ENCODE measurements around the gene EREG. TPM values are rescaled to one million over a fixed set of nuclear protein-coding genes. Genes with fewer than 3 reads are reported as not detected.
"Not testable (repeated sequence)": the region's sequence is repeated elsewhere in the genome, so short reads cannot be mapped to it uniquely, and the experiment has no call there.

Gene EREG
- total RNA-seq, 1 experiment from 2014 or later, result 37.0 TPM

DNA sequence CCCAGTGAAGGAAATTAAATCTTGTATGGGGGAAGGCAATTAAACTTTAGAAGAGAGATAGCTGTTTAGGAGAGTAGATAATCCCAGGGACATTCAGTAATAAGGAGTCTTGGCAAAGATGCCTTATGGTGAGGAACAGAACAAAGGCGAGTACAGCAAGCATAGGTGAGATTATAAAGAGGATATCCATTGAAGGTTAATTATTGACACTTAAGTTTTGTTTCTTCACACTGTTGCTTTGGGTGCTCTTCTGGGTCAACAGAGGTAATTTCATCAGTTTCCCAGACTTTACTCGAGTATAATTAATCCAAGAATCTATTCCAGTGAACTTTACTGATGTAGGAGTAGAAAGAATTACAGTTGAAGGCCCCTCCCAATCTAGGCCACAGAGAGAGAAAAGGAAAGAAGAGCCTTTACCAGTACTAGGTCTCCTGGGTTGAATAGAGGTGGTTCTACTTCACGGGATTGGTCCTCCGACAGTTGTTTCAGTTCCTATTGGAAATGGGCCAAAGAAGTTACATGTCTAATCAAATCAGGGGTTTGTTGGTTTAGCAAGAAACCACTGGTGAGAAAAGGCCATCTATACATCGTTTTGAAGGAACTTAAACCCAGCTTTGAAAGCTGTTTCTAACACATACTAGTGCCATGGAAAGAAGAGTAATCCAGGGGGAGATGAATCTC, 29.5 kb upstream of the EREG start:
- no TSS peak for BruUV-seq (replicated peaks)
- H3K36me3 Mint-ChIP-seq (ENCODE audit: insufficient read depth, unreplicated experiment), result no peaks in the 10 kb centered on the region
- no peaks in the 10 kb centered on the region for H3K27me3 Mint-ChIP-seq (ENCODE audit: insufficient read depth, unreplicated experiment)
- ChIA-PET CTCF (no interaction called here), POLR2A (no interaction called here)
- no peaks in the 10 kb centered on the region for H3K9me3 ChIP-seq
- peaks cover 6% of the 10 kb centered on the region for H3K9me3 Mint-ChIP-seq (ENCODE audit: unreplicated experiment)
- intact Hi-C loops (cut with micrococcal nuclease; ENCODE audit: unreplicated experiment), result no loop called here
- H3K4me1 Mint-ChIP-seq (ENCODE audit: low read depth, unreplicated experiment), result no peaks in the 10 kb centered on the region
- H3K36me3 ChIP-seq (ENCODE audit: control insufficient read depth, insufficient read depth, low read length), result no peaks in the 10 kb centered on the region
- no peak overlapping the region for H3K4me3 Mint-ChIP-seq (ENCODE audit: unreplicated experiment)
- no peak overlapping the region for H3K27ac Mint-ChIP-seq (ENCODE audit: unreplicated experiment)
- no peak for DNase-seq
- no peaks in the 10 kb centered on the region for H3K27me3 ChIP-seq (replicated peaks; ENCODE audit: control insufficient read depth, insufficient read depth, low read length)
- H3K4me1 ChIP-seq, result no peaks in the 10 kb centered on the region
- no peak overlapping the region for H3K4me3 ChIP-seq (ENCODE audit: low read depth, low read length)
- TF ChIP-seq, protein P1, sequence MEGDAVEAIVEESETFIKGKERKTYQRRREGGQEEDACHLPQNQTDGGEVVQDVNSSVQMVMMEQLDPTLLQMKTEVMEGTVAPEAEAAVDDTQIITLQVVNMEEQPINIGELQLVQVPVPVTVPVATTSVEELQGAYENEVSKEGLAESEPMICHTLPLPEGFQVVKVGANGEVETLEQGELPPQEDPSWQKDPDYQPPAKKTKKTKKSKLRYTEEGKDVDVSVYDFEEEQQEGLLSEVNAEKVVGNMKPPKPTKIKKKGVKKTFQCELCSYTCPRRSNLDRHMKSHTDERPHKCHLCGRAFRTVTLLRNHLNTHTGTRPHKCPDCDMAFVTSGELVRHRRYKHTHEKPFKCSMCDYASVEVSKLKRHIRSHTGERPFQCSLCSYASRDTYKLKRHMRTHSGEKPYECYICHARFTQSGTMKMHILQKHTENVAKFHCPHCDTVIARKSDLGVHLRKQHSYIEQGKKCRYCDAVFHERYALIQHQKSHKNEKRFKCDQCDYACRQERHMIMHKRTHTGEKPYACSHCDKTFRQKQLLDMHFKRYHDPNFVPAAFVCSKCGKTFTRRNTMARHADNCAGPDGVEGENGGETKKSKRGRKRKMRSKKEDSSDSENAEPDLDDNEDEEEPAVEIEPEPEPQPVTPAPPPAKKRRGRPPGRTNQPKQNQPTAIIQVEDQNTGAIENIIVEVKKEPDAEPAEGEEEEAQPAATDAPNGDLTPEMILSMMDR (IDR thresholded peaks at IDR 0.05; ENCODE audit: insufficient read depth in 1 of 2, low read depth in 1 of 2, low read length in 1 of 2, severe bottlenecking in 1 of 2, unreplicated experiment in 1 of 2), result no peak

DNA sequence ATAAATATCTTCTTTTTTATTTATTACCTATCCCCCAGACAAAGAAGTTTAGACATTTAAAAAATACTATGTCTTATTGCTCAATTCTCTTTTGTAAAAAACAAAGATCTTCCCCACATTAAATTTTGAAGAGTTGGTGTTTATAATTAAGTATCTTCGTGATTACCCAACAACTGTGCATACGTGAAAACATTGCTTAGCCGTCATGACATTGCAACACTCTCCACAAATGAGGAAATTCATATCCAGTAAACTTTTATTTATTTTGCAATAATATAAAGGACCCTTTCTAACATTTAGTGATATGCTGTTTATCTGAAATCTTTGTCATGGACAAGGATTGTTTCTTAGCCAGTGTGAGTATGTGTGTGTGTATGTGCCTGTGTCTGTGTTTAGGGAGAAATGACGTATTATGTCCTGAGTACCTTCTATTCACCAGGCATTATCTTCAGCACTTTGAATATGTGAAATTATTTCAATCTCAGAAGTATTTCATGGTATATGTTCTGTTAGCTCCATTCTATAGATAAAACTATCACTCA, 26.1 kb upstream of the EREG start:
- intact Hi-C loops (cut with micrococcal nuclease; ENCODE audit: unreplicated experiment), result no loop called here
- TF ChIP-seq, protein P1 (IDR thresholded peaks at IDR 0.05; ENCODE audit: insufficient read depth in 1 of 2, low read depth in 1 of 2, low read length in 1 of 2, severe bottlenecking in 1 of 2, unreplicated experiment in 1 of 2), result no peak
- CTCF ChIA-PET, result no interaction called here

DNA sequence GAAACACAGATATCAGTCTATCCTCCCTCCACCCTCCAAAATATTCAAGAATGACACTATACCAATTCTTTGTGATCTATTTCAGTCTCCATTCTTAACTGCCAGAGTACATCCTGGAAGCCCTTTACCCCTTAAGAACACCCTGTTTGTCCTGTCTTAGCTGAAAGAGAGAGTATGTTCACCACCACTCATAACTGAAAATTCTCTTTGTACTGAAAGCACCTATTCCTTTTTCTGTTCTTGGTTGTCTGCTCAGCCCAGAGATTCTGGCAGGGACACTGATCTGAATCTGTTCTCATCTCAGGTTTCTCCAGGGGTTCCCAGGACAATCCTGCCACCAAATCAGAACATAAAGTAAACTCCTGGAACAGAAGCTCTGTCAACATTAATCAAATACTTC, 25.4 kb upstream of the EREG start:
- Histone ChIP-seq H3K4me3 (ENCODE audit: low read depth, low read length) (no peak overlapping the region), H3K27me3 (replicated peaks; ENCODE audit: control insufficient read depth, insufficient read depth, low read length) (no peaks in the 10 kb centered on the region)
- intact Hi-C loops (cut with micrococcal nuclease; ENCODE audit: unreplicated experiment), result no loop called here

More for the DNA sequence above, 26.1 kb upstream of the EREG start:
- no peak overlapping the region for H3K27ac Mint-ChIP-seq (ENCODE audit: unreplicated experiment)
- Histone ChIP-seq H3K36me3 (ENCODE audit: control insufficient read depth, insufficient read depth, low read length) (no peaks in the 10 kb centered on the region), H3K27me3 (replicated peaks; ENCODE audit: control insufficient read depth, insufficient read depth, low read length) (no peaks in the 10 kb centered on the region), H3K9me3 (peaks cover 6% of the 10 kb centered on the region), H3K4me1 (no peaks in the 10 kb centered on the region), H3K4me3 (ENCODE audit: low read depth, low read length) (no peak overlapping the region)
- BruUV-seq (replicated peaks), result no TSS peak
- no peak overlapping the region for H3K4me3 Mint-ChIP-seq (ENCODE audit: unreplicated experiment)
- POLR2A ChIA-PET, result no interaction called here
- H3K9me3 Mint-ChIP-seq (ENCODE audit: unreplicated experiment), result peaks cover 17% of the 10 kb centered on the region
- no peaks in the 10 kb centered on the region for H3K4me1 Mint-ChIP-seq (ENCODE audit: low read depth, unreplicated experiment)
- no peaks in the 10 kb centered on the region for H3K27me3 Mint-ChIP-seq (ENCODE audit: insufficient read depth, unreplicated experiment)
- no peak for DNase-seq
- H3K36me3 Mint-ChIP-seq (ENCODE audit: insufficient read depth, unreplicated experiment), result no peaks in the 10 kb centered on the region

DNA sequence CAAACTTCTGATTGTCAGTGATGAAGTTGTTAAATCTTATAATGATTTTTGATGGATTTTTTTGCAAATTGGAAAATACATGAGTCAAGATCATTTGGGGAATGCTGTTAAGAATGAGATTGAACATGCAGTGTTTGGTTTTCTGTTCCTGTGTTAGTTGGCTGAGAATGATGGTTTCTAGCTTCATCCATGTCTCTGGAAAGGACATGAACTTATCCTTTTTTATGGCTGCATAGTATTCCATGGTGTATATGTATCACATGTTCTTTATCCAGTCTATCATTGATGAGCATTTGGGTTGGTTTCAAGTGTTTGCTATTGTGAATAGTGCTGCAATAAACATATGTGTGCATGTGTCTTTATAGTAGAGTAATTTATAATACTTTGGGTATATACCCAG, 24.5 kb upstream of the EREG start:
- POLR2A ChIA-PET; BruUV-seq (replicated peaks); DNase-seq; H3K4me3 ChIP-seq (ENCODE audit: low read depth, low read length); H3K36me3 ChIP-seq (ENCODE audit: control insufficient read depth, insufficient read depth, low read length); H3K4me1 Mint-ChIP-seq (ENCODE audit: low read depth, unreplicated experiment); H3K36me3 Mint-ChIP-seq (ENCODE audit: insufficient read depth, unreplicated experiment); intact Hi-C loops (cut with micrococcal nuclease; ENCODE audit: unreplicated experiment); H3K4me3 Mint-ChIP-seq (ENCODE audit: unreplicated experiment); H3K27ac Mint-ChIP-seq (ENCODE audit: unreplicated experiment); H3K27me3 ChIP-seq (replicated peaks; ENCODE audit: control insufficient read depth, insufficient read depth, low read length); H3K27me3 Mint-ChIP-seq (ENCODE audit: insufficient read depth, unreplicated experiment); CTCF ChIA-PET; H3K4me1 ChIP-seq: not testable (repeated sequence)
- H3K9me3 Mint-ChIP-seq (ENCODE audit: unreplicated experiment), result peaks cover 24% of the 10 kb centered on the region
- H3K9me3 ChIP-seq, result peaks cover 12% of the 10 kb centered on the region

More for the DNA sequence above, 25.4 kb upstream of the EREG start:
- TF ChIP-seq, protein P1 (IDR thresholded peaks at IDR 0.05; ENCODE audit: insufficient read depth in 1 of 2, low read depth in 1 of 2, low read length in 1 of 2, severe bottlenecking in 1 of 2, unreplicated experiment in 1 of 2), result no peak
- H3K4me1 Mint-ChIP-seq (ENCODE audit: low read depth, unreplicated experiment), result no peaks in the 10 kb centered on the region
- no peaks in the 10 kb centered on the region for H3K36me3 Mint-ChIP-seq (ENCODE audit: insufficient read depth, unreplicated experiment)
- peaks cover 19% of the 10 kb centered on the region for H3K9me3 Mint-ChIP-seq (ENCODE audit: unreplicated experiment)
- no TSS peak for BruUV-seq (replicated peaks)
- no peak overlapping the region for H3K4me3 Mint-ChIP-seq (ENCODE audit: unreplicated experiment)
- ChIA-PET POLR2A (no interaction called here), CTCF (no interaction called here)
- no peak for DNase-seq
- H3K9me3 ChIP-seq, result peaks cover 12% of the 10 kb centered on the region
- no peaks in the 10 kb centered on the region for H3K4me1 ChIP-seq
- H3K36me3 ChIP-seq (ENCODE audit: control insufficient read depth, insufficient read depth, low read length), result no peaks in the 10 kb centered on the region
- H3K27me3 Mint-ChIP-seq (ENCODE audit: insufficient read depth, unreplicated experiment), result no peaks in the 10 kb centered on the region
- H3K27ac Mint-ChIP-seq (ENCODE audit: unreplicated experiment), result no peak overlapping the region
